Dedifferentiated amniotic fluid mesenchymal stem cell (primary cell): ENCODE data around the gene NMRK1.

Experiments
- DNase-seq: peaks from one replicate; pipeline ENCODE4 v3.0.0-alpha.2; 2016; ENCODE audit errors: extremely low spot score

The NMRK1 gene

GRCh38 chr9:75102177-75102790, 14.3 kb upstream of the NMRK1 start:
- no peak for DNase-seq

- DNase-seq, result no peak
Observed at GRCh38 chr9:75101004-75101588, 13.1 kb upstream of the NMRK1 start.

- DNase-seq, result no peak
Observed at GRCh38 chr9:75096796-75097195, 8.8 kb upstream of the NMRK1 start.

GRCh38 chr9:75092766-75093165, 4.8 kb upstream of the NMRK1 start:
- DNase-seq, result no peak

- DNase-seq, result no peak
Observed at GRCh38 chr9:75090579-75090978, 2.6 kb upstream of the NMRK1 start.

GRCh38 chr9:75089373-75089766, 1.4 kb upstream of the NMRK1 start:
- no peak for DNase-seq

- peak; percentile 67 for DNase-seq
Observed at GRCh38 chr9:75088646-75089372, 854 bp upstream of the NMRK1 start.

GRCh38 chr9:75087289-75087823, 599 bp downstream of the NMRK1 start:
- peak; percentile 70 for DNase-seq

- DNase-seq, result no peak
Observed at GRCh38 chr9:75086541-75087288, 1.2 kb downstream of the NMRK1 start.

GRCh38 chr9:75085640-75086039, 2.3 kb downstream of the NMRK1 start:
- no peak for DNase-seq

- DNase-seq, result no peak
Observed at GRCh38 chr9:75084081-75084672, 3.8 kb downstream of the NMRK1 start.

GRCh38 chr9:75083188-75083970, 4.6 kb downstream of the NMRK1 start:
- no peak for DNase-seq

GRCh38 chr9:75081632-75082031, 6.3 kb downstream of the NMRK1 start:
- no peak for DNase-seq

GRCh38 chr9:75072895-75073294, 15.1 kb downstream of the NMRK1 start:
- DNase-seq, result no peak

GRCh38 chr9:75071530-75072122, 16.3 kb downstream of the NMRK1 start:
- DNase-seq, result no peak

GRCh38 chr9:75069171-75069570, 18.8 kb downstream of the NMRK1 start:
- DNase-seq, result no peak

- DNase-seq, result no peak
Observed at GRCh38 chr9:75067894-75068293, 20.1 kb downstream of the NMRK1 start.

GRCh38 chr9:75065510-75065909, 22.4 kb downstream of the NMRK1 start:
- no peak for DNase-seq

GRCh38 chr9:75064307-75065025, 23.5 kb downstream of the NMRK1 start:
- peak; percentile 82 for DNase-seq
